ENCODE results near the gene BEX1. TPM values are rescaled to one million over a fixed set of nuclear protein-coding genes. Genes with fewer than 3 reads are reported as not detected.

Gene BEX1
- total and polyA plus RNA-seq, 5 donors from 2014 or later = 0.53 to 2.3 (median 0.65) TPM; not detected in 1

DNA sequence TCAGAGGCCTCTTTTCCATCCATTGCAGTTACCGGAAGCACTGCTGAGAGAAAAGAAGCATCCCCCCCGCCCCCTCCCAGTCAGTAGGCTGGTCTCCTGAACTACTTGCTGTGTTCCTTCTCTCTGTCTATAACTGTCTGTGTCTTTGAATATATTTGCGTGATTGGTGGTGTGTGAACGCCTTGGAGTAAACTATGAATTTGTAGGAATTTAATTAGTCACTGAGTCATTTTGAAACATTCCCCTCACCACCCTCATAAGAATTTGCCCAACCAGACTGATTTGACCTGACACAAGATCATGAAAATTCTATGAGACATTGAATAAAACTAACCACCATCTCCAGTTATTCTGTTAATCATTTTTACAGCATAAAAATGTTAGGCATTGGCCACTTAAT, 35.7 kb upstream of the BEX1 start:
- H3K27ac Mint-ChIP-seq = no peak overlapping the region
- DNase-seq = no peak
- H3K36me3 Mint-ChIP-seq = no peaks in the 10 kb centered on the region
- Histone ChIP-seq H3K27me3 (ENCODE audit: control insufficient read depth, insufficient read depth, low read length) (no peaks in the 10 kb centered on the region), H3K27ac (ENCODE audit: insufficient read depth, low read length, poor library complexity, severe bottlenecking) (no peak overlapping the region), H3K4me1 (ENCODE audit: control insufficient read depth, insufficient read depth, low read length, poor library complexity, severe bottlenecking) (no peaks in the 10 kb centered on the region), H3K9me3 (ENCODE audit: control insufficient read depth in 2 of 2, low read length in 2 of 2) (no peaks in the 10 kb centered on the region), H3K4me3 (ENCODE audit: low read depth, low read length) (no peak overlapping the region), H3K36me3 (ENCODE audit: control insufficient read depth, insufficient read depth, low read length) (no peaks in the 10 kb centered on the region)
- ATAC-seq (ENCODE audit: low read depth in 2 of 2) = no peak
- H3K4me3 Mint-ChIP-seq = no peak overlapping the region
- H3K4me1 Mint-ChIP-seq = no peaks in the 10 kb centered on the region
- H3K9me3 Mint-ChIP-seq = no peaks in the 10 kb centered on the region
- H3K27me3 Mint-ChIP-seq = no peaks in the 10 kb centered on the region

DNA sequence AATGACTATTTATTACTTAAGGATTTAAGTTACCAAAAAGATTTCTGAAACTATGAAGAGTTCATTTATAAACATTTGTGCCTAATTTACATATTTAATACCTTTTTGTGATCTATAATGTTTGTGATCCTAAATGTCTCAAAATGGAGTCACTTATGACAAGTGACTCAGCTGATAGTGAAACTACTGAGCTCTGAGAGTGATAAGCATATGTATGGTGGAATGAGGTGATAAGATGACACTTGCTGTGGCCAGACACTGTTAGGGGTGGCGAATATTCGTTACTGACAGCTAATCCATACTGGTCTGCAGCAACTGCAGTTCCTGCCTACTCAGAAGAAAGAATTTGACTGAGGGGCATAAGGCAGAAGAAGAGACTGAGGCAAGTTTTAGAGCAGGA, 34.5 kb upstream of the BEX1 start:
- Mint-ChIP-seq H3K9me3 (no peaks in the 10 kb centered on the region), H3K36me3 (no peaks in the 10 kb centered on the region), H3K27me3 (no peaks in the 10 kb centered on the region), H3K27ac (no peak overlapping the region), H3K4me1 (no peaks in the 10 kb centered on the region), H3K4me3 (no peak overlapping the region)
- ATAC-seq (ENCODE audit: low read depth in 2 of 2) = no peak
- no peak for DNase-seq
- no peaks in the 10 kb centered on the region for H3K36me3 ChIP-seq (ENCODE audit: control insufficient read depth, insufficient read depth, low read length)
- no peaks in the 10 kb centered on the region for H3K4me1 ChIP-seq (ENCODE audit: control insufficient read depth, insufficient read depth, low read length, poor library complexity, severe bottlenecking)
- no peaks in the 10 kb centered on the region for H3K27me3 ChIP-seq (ENCODE audit: control insufficient read depth, insufficient read depth, low read length)
- H3K27ac ChIP-seq (ENCODE audit: insufficient read depth, low read length, poor library complexity, severe bottlenecking) = no peak overlapping the region
- no peak overlapping the region for H3K4me3 ChIP-seq (ENCODE audit: low read depth, low read length)
- no peaks in the 10 kb centered on the region for H3K9me3 ChIP-seq (ENCODE audit: control insufficient read depth in 2 of 2, low read length in 2 of 2)

DNA sequence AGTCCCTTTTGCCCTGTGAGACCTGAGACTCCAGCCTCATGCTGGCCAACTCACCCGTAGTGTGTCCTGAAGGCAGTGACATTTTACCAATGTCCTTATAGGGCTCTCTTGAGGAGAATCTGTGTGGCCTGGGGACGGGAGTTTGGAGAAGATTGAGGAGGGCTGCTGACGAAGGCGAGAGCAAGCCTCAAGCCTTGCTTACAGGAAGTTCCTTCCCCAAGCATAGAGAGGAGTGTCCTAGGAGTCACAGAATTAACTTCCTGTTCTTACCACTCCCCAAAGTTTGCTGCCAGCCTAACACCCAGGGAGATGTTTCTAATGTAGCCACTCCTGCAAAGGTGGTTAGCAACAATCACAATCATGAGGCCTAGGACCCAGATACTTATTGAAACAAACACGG, 29.0 kb upstream of the BEX1 start, which contains the start of gene NXF3:
Gene NXF3 (minus strand): TSS at position 202 of the 400 bp plus-strand sequence. CDS start 120 bp downstream, at position 82.
- no peak within 1 kb of the TSS for H3K27ac ChIP-seq (ENCODE audit: insufficient read depth, low read length, poor library complexity, severe bottlenecking)
- no peaks in the 10 kb centered on the region for H3K27me3 ChIP-seq (ENCODE audit: control insufficient read depth, insufficient read depth, low read length)
- no peaks in the 10 kb centered on the region for H3K9me3 ChIP-seq (ENCODE audit: control insufficient read depth in 2 of 2, low read length in 2 of 2)
- no peaks in the 10 kb centered on the region for H3K36me3 Mint-ChIP-seq
- DNase-seq (no peak), ATAC-seq (ENCODE audit: low read depth in 2 of 2) (no peak)
- no peak within 1 kb of the TSS for H3K27ac Mint-ChIP-seq
- H3K27me3 Mint-ChIP-seq = no peaks in the 10 kb centered on the region
- no peak within 1 kb of the TSS for H3K4me3 Mint-ChIP-seq
- H3K4me3 ChIP-seq (ENCODE audit: low read depth, low read length) = no peak within 1 kb of the TSS
- H3K36me3 ChIP-seq (ENCODE audit: control insufficient read depth, insufficient read depth, low read length) = no peaks in the 10 kb centered on the region
- no peaks in the 10 kb centered on the region for H3K4me1 ChIP-seq (ENCODE audit: control insufficient read depth, insufficient read depth, low read length, poor library complexity, severe bottlenecking)
- no peaks in the 10 kb centered on the region for H3K4me1 Mint-ChIP-seq
- no peaks in the 10 kb centered on the region for H3K9me3 Mint-ChIP-seq

DNA sequence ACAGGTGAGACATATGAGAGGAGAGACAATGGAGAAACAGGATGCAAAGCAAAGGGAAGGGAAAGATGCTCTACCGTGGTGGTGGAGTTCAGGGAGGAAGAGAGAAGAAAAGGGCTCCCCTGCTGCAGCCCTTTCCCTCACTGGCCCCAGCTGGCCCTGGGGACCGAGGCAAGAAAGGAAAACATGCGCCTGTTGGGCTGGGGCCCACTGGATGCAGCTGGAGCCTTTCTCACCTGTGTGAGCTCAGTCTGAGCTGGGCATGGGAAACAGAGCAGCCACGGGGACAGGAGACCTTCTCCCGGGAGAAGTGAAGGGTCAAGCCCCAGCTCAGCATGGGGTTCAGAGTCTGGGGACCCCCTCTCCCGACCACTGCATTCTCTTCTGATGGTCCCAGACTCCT, 17.1 kb upstream of the BEX1 start:
- Mint-ChIP-seq H3K4me3 (no peak overlapping the region), H3K36me3 (no peaks in the 10 kb centered on the region), H3K27me3 (no peaks in the 10 kb centered on the region), H3K9me3 (no peaks in the 10 kb centered on the region), H3K27ac (no peak overlapping the region), H3K4me1 (no peaks in the 10 kb centered on the region)
- H3K27me3 ChIP-seq (ENCODE audit: control insufficient read depth, insufficient read depth, low read length) = no peaks in the 10 kb centered on the region
- H3K9me3 ChIP-seq (ENCODE audit: control insufficient read depth in 2 of 2, low read length in 2 of 2) = no peaks in the 10 kb centered on the region
- H3K4me3 ChIP-seq (ENCODE audit: low read depth, low read length) = no peak overlapping the region
- no peak overlapping the region for H3K27ac ChIP-seq (ENCODE audit: insufficient read depth, low read length, poor library complexity, severe bottlenecking)
- H3K36me3 ChIP-seq (ENCODE audit: control insufficient read depth, insufficient read depth, low read length) = no peaks in the 10 kb centered on the region
- no peaks in the 10 kb centered on the region for H3K4me1 ChIP-seq (ENCODE audit: control insufficient read depth, insufficient read depth, low read length, poor library complexity, severe bottlenecking)
- ATAC-seq (ENCODE audit: low read depth in 2 of 2) (no peak), DNase-seq (no peak)

DNA sequence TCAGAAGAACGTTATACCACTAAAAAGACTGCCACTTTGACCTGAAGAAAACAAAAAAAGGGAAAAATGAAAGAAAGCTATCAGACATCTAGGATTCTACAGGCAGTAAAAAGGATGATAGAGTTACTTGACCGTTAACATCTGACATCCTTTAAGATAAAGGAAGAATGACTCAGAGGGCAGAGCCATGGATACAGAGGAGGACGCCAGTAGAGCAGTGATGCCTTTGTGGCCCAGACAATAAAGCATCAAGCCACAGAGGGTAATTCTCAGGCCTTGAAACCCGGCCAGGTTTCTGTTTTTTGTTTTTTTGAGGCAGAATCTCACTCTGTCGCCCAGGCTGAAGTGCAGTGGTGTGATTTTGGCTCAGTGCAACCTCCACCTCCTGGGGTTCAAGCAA, 9.5 kb upstream of the BEX1 start:
- Histone ChIP-seq H3K4me1 (ENCODE audit: control insufficient read depth, insufficient read depth, low read length, poor library complexity, severe bottlenecking) (no peaks in the 10 kb centered on the region), H3K9me3 (ENCODE audit: control insufficient read depth in 2 of 2, low read length in 2 of 2) (no peaks in the 10 kb centered on the region), H3K27me3 (ENCODE audit: control insufficient read depth, insufficient read depth, low read length) (no peaks in the 10 kb centered on the region), H3K36me3 (ENCODE audit: control insufficient read depth, insufficient read depth, low read length) (no peaks in the 10 kb centered on the region), H3K4me3 (ENCODE audit: low read depth, low read length) (no peak overlapping the region), H3K27ac (ENCODE audit: insufficient read depth, low read length, poor library complexity, severe bottlenecking) (no peak overlapping the region)
- Mint-ChIP-seq H3K9me3 (no peaks in the 10 kb centered on the region), H3K36me3 (no peaks in the 10 kb centered on the region), H3K27ac (no peak overlapping the region), H3K27me3 (no peaks in the 10 kb centered on the region), H3K4me1 (no peaks in the 10 kb centered on the region), H3K4me3 (no peak overlapping the region)
- no peak for ATAC-seq (ENCODE audit: low read depth in 2 of 2)
- no peak for DNase-seq

DNA sequence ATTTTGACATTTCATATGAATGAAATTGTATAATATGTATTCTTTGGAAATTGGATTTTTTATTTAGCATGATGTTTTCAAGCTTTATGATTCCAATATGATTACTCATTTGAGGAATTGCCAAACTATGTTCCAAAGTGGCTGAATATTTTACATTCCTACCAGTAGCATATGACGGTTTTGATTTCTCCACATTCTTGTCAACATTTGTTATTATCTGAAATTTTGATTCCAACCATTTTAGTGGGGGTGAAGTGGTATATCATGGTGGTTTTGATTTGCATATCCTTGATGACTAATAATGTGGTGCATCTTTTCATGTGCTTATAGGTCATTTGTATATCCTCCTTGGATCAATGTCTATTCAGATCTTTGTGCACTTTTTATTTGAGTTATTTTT, 2.6 kb upstream of the BEX1 start:
- Mint-ChIP-seq H3K4me1 (peaks cover 0 to 5% (median 0%) of the 10 kb centered on the region in 4 donors), H3K36me3 (no peaks in the 10 kb centered on the region), H3K9me3 (peaks cover 0 to 2% (median 0%) of the 10 kb centered on the region in 7 donors), H3K4me3 (no peak overlapping the region), H3K27ac (no peak overlapping the region), H3K27me3 (peaks cover 10% of the 10 kb centered on the region)
- ATAC-seq (ENCODE audit: low read depth in 2 of 2) (no peak), DNase-seq (no peak)
- H3K36me3 ChIP-seq (ENCODE audit: control insufficient read depth, insufficient read depth, low read length) = no peaks in the 10 kb centered on the region
- no peaks in the 10 kb centered on the region for H3K4me1 ChIP-seq (ENCODE audit: control insufficient read depth, insufficient read depth, low read length, poor library complexity, severe bottlenecking)
- H3K9me3 ChIP-seq (ENCODE audit: control insufficient read depth in 2 of 2, low read length in 2 of 2) = no peaks in the 10 kb centered on the region
- no peak overlapping the region for H3K4me3 ChIP-seq (ENCODE audit: low read depth, low read length)
- no peak overlapping the region for H3K27ac ChIP-seq (ENCODE audit: insufficient read depth, low read length, poor library complexity, severe bottlenecking)
- H3K27me3 ChIP-seq (ENCODE audit: control insufficient read depth, insufficient read depth, low read length) = no peaks in the 10 kb centered on the region

DNA sequence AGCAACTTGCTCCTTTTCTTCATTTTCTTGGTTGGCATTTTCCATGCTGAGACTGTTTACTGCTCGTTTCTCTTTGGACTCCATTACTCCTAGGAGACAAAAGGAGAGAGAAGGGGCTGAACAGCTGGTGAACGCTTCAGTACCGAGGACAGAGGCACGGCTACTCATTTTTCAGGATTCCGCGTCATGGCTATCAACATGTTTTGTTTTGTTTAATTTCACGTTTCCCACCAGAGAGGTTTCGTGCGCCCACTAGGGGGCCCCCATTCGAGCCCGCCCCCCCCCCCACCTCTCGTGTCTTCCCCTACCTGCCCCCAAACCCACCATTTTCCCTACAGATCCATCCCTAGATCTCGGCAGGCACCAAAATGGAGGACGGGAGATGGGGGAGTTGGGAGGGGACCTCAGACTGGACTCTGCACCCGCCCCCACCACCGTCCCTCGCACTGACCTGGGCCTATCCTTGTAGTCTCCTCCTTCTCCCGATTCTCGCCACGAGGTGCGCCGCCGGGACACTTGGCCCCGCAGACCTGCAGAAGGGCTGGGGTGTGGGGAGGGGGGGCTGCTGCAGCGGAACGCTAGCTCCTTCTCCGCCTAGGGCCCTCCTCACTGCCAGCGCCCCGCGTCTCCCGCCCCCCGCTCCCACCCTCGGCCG, 653 bp downstream of the BEX1 start:
- Histone ChIP-seq H3K9me3 (ENCODE audit: control insufficient read depth in 2 of 2, low read length in 2 of 2) (no peaks in the 10 kb centered on the region), H3K27ac (ENCODE audit: insufficient read depth, low read length, poor library complexity, severe bottlenecking) (no peak overlapping the region), H3K27me3 (ENCODE audit: control insufficient read depth, insufficient read depth, low read length) (no peaks in the 10 kb centered on the region), H3K4me3 (ENCODE audit: low read depth, low read length) (no peak overlapping the region), H3K4me1 (ENCODE audit: control insufficient read depth, insufficient read depth, low read length, poor library complexity, severe bottlenecking) (no peaks in the 10 kb centered on the region), H3K36me3 (ENCODE audit: control insufficient read depth, insufficient read depth, low read length) (no peaks in the 10 kb centered on the region)
- Mint-ChIP-seq H3K4me1 (peaks cover 0 to 5% (median 0%) of the 10 kb centered on the region in 4 donors), H3K9me3 (peaks cover 0 to 2% (median 0%) of the 10 kb centered on the region in 7 donors), H3K27ac (no peak overlapping the region), H3K4me3 (peak overlapping the region in 1 of 4 donors; percentile 26), H3K27me3 (peaks cover 14% of the 10 kb centered on the region), H3K36me3 (no peaks in the 10 kb centered on the region)
- no peak for DNase-seq
- ATAC-seq (ENCODE audit: low read depth in 2 of 2) = no peak

DNA sequence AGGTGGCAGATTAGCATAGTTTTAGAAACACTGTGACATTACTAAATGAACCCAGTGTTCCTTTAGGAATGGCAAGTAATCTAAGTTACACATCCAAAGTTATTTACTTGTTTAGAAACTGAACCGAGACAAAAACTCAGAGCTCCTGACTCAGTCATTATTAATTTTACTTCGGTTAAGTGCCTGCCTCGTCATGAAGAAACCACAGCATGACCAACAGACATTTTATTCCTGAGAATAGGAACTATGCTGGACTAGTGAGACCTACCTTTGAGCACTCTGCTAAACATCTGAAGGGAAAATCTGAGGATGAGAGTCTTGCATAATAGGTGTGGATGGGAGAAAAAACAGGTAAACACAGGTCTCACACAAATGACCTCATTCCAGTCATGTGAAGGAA, 2.5 kb downstream of the BEX1 start:
- Mint-ChIP-seq H3K4me3 (peak overlapping the region in 1 of 4 donors; percentile 32), H3K27me3 (peaks cover 13% of the 10 kb centered on the region)

More for the DNA sequence above, 2.5 kb downstream of the BEX1 start:
- peaks cover 0 to 2% (median 0%) of the 10 kb centered on the region in 7 donors for H3K9me3 Mint-ChIP-seq
- no peaks in the 10 kb centered on the region for H3K36me3 ChIP-seq (ENCODE audit: control insufficient read depth, insufficient read depth, low read length)
- H3K4me1 ChIP-seq (ENCODE audit: control insufficient read depth, insufficient read depth, low read length, poor library complexity, severe bottlenecking) = no peaks in the 10 kb centered on the region
- DNase-seq (no peak), ATAC-seq (ENCODE audit: low read depth in 2 of 2) (no peak)
- H3K27ac ChIP-seq (ENCODE audit: insufficient read depth, low read length, poor library complexity, severe bottlenecking) = no peak overlapping the region
- no peaks in the 10 kb centered on the region for H3K36me3 Mint-ChIP-seq
- no peak overlapping the region for H3K4me3 ChIP-seq (ENCODE audit: low read depth, low read length)
- no peak overlapping the region for H3K27ac Mint-ChIP-seq
- no peaks in the 10 kb centered on the region for H3K9me3 ChIP-seq (ENCODE audit: control insufficient read depth in 2 of 2, low read length in 2 of 2)
- H3K27me3 ChIP-seq (ENCODE audit: control insufficient read depth, insufficient read depth, low read length) = no peaks in the 10 kb centered on the region
- H3K4me1 Mint-ChIP-seq = peaks cover 0 to 5% (median 0%) of the 10 kb centered on the region in 4 donors
